Progenitor cell of endocrine pancreas (in vitro differentiated cells): ENCODE results near the gene ANGPTL2. TPM values are rescaled to one million over a fixed set of nuclear protein-coding genes. Genes with fewer than 3 reads are reported as not detected.

Experiments
- DNase-seq: peaks from one replicate; pipeline ENCODE4 v3.0.0; 2021; ENCODE audit warnings: low spot score; ENCODE audit not compliant: unreplicated experiment
- H3K27ac Mint-ChIP-seq: 2 replicates; pipeline ENCODE4 v1.8.0; 2021; ENCODE audit warnings: mild to moderate bottlenecking, moderate library complexity, mixed read lengths
- H3K27me3 Mint-ChIP-seq: 2 replicates; pipeline ENCODE4 v1.8.0; 2021; ENCODE audit warnings: mixed read lengths
- H3K36me3 Mint-ChIP-seq: 2 replicates; pipeline ENCODE4 v1.8.0; 2022; ENCODE audit warnings: mixed read lengths; ENCODE audit not compliant: insufficient read depth
- H3K4me1 Mint-ChIP-seq: 2 replicates; pipeline ENCODE4 v1.8.0; 2021; ENCODE audit warnings: low read depth, mixed read lengths
- H3K4me3 Mint-ChIP-seq: 2 replicates; pipeline ENCODE4 v1.8.0; 2021; ENCODE audit warnings: low read depth, mild to moderate bottlenecking, moderate library complexity, mixed read lengths
- H3K9me3 Mint-ChIP-seq: 2 replicates; pipeline ENCODE4 v1.8.0; 2021; ENCODE audit warnings: low read depth, mixed read lengths
- total RNA-seq: library from RNA; stranded (reverse); gene quantifications from 2 replicates; pipeline ENCODE4 v1.2.1, GENCODE V29; 2021
- TF ChIP-seq, protein P1 (sequence below): fragments of 200-600 bp; sonication (generic); IDR thresholded peaks from one replicate; pipeline ENCODE4 v1.5.0; 2021; ENCODE audit warnings: antibody characterized with exemption, mild to moderate bottlenecking; ENCODE audit not compliant: unreplicated experiment

The ANGPTL2 gene
- total RNA-seq, 1 donor from 2014 or later, result 4.7 TPM

DNA sequence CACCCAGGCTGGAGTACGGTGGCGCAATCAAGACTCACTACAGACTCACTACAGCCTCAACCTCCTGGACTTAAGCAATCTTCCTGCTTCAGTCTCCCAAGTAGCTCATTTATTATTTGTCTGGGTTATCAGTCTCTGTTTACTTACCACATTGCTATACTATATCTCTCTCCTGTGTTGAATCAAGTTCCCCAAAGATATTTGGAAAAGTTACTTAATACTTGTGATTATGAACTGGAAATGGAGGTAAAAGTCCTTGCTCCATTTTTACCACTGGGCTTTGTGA, 55.6 kb downstream of the ANGPTL2 start:
- H3K27ac Mint-ChIP-seq, result no peak overlapping the region
- peaks cover 18% of the 10 kb centered on the region for H3K36me3 Mint-ChIP-seq
- DNase-seq, result no peak
- peaks cover 7% of the 10 kb centered on the region for H3K4me1 Mint-ChIP-seq
- H3K4me3 Mint-ChIP-seq, result no peak overlapping the region
- TF ChIP-seq, protein P1, sequence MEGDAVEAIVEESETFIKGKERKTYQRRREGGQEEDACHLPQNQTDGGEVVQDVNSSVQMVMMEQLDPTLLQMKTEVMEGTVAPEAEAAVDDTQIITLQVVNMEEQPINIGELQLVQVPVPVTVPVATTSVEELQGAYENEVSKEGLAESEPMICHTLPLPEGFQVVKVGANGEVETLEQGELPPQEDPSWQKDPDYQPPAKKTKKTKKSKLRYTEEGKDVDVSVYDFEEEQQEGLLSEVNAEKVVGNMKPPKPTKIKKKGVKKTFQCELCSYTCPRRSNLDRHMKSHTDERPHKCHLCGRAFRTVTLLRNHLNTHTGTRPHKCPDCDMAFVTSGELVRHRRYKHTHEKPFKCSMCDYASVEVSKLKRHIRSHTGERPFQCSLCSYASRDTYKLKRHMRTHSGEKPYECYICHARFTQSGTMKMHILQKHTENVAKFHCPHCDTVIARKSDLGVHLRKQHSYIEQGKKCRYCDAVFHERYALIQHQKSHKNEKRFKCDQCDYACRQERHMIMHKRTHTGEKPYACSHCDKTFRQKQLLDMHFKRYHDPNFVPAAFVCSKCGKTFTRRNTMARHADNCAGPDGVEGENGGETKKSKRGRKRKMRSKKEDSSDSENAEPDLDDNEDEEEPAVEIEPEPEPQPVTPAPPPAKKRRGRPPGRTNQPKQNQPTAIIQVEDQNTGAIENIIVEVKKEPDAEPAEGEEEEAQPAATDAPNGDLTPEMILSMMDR, result no peak
- peaks cover 7% of the 10 kb centered on the region for H3K9me3 Mint-ChIP-seq
- H3K27me3 Mint-ChIP-seq, result no peaks in the 10 kb centered on the region

DNA sequence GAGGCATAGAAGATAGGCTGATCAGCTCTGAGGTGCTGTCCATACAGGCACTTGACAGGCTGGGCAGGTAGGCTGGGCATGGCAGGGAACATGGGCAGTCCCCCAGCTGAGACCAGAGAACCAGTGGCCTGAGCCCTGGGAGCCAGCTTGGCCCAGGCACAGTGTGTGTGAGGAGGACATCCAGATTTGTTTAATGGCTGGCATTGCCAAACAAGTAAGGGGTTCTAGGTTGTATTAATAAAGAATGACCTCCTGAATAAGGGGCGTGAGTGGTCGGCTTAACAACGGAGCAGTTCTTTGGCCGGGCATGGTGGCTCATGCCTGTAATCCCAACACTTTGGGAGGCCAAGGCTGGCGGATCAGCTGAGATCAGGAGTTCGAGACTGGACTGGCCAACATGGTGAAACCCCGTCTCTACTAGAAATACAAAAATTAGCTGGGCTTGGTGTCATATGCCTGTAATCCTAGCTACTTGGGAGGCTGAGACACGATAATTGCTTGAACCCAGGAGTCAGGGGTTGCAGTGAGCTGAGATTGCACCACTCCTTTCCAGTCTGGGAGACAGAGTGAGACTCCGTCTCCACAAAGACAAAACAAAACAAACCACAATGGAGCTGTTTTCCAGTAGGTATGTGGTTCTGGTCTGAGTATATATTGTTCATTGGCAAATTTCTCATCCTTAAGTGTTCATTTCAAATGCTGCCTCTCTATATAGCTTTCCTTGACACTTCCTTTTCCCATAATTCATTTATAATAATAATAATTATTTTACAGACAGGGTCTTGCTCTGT, 56.2 kb downstream of the ANGPTL2 start:
- DNase-seq, result no peak
- TF ChIP-seq, protein P1, result no peak
- H3K36me3 Mint-ChIP-seq, result peaks cover 19% of the 10 kb centered on the region
- H3K27me3 Mint-ChIP-seq, result no peaks in the 10 kb centered on the region
- H3K9me3 Mint-ChIP-seq, result peaks cover 3% of the 10 kb centered on the region
- no peak overlapping the region for H3K27ac Mint-ChIP-seq
- peaks cover 7% of the 10 kb centered on the region for H3K4me1 Mint-ChIP-seq
- no peak overlapping the region for H3K4me3 Mint-ChIP-seq

DNA sequence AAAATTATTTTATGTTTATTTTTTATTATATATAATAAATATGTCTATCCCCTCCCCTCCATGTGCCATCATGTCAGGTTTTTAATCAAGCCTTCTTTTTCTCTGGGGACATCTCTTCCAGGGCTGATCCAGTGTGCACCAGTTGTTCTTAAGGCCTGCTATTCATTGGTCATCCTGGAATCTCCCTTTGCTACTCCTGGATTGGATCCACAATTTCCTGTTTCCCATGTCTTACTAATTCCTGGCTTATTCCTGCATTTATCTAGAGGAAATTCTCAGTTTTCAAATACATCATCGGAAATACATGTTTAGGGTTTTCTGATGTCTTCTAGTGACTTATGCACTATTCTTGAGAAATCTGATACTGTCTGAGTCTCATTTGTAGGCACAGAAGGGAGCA, 56.8 kb downstream of the ANGPTL2 start:
- H3K27me3 Mint-ChIP-seq, result no peaks in the 10 kb centered on the region
- H3K36me3 Mint-ChIP-seq, result peaks cover 17% of the 10 kb centered on the region
- no peak overlapping the region for H3K27ac Mint-ChIP-seq
- no peaks in the 10 kb centered on the region for H3K9me3 Mint-ChIP-seq
- no peak for DNase-seq
- peaks cover 7% of the 10 kb centered on the region for H3K4me1 Mint-ChIP-seq
- H3K4me3 Mint-ChIP-seq, result no peak overlapping the region
- TF ChIP-seq, protein P1, result no peak

DNA sequence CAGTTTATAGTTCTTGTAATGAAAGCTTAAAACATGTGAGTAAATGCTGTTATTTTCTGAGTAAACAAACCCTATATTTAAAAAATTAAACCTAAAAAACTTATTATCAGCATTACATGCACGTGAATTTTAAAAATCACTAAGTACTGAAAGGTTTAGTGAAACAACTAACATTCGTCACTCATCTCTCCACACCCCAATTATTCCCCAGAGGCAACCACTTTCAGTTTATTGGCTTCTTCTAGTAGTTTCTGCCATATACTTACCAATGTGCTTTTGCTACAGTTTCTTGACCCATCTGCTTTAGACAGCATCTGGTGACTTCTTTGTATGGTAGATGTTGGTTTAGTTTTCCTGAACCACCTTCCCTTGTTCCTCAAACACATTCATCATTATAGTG, 58.1 kb downstream of the ANGPTL2 start:
- H3K36me3 Mint-ChIP-seq, result peaks cover 8% of the 10 kb centered on the region
- no peak overlapping the region for H3K4me3 Mint-ChIP-seq
- TF ChIP-seq, protein P1, result no peak
- no peak for DNase-seq
- H3K4me1 Mint-ChIP-seq, result peaks cover 7% of the 10 kb centered on the region
- H3K9me3 Mint-ChIP-seq, result no peaks in the 10 kb centered on the region
- no peaks in the 10 kb centered on the region for H3K27me3 Mint-ChIP-seq
- H3K27ac Mint-ChIP-seq, result no peak overlapping the region

DNA sequence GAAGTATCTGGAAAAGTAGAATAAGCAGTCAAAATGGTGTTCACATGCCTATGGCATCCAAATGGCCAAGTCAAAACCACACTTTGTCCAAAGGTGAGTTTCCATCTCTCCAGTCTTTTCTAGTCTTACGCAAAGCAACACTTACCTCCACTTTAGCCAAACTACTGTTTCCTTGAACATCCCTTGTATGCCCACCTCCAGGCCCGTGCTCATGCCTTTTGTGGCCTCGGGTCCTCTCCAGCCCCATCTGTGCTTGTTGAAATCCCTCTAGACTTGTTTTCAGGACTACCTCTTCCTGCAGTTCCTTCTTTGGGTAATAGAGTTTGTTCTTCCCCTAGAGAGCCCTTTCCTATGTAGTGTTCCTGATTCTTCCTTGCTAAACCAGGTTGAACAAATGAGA, 61.0 kb downstream of the ANGPTL2 start:
- Mint-ChIP-seq H3K36me3 (peaks cover 2% of the 10 kb centered on the region), H3K4me3 (no peak overlapping the region), H3K27ac (no peak overlapping the region), H3K27me3 (no peaks in the 10 kb centered on the region), H3K4me1 (no peaks in the 10 kb centered on the region), H3K9me3 (no peaks in the 10 kb centered on the region)
- TF ChIP-seq, protein P1, result no peak
- DNase-seq, result no peak
